Epidermal melanocyte (primary cell): Measurements from ENCODE around the gene NKX1-1.

Experiments
- DNase-seq: peaks from one replicate; pipeline ENCODE4 v3.0.0; 2011; ENCODE audit warnings: low spot score; ENCODE audit not compliant: insufficient read length

NKX1-1 gene

GRCh38 chr4:1361431-1361830 lies 44.8 kb downstream of the NKX1-1 start:
- DNase-seq = no peak

- peak; percentile 83 for DNase-seq
Observed at GRCh38 chr4:1360423-1361283, 45.6 kb downstream of the NKX1-1 start.

- DNase-seq = no peak
Observed at GRCh38 chr4:1359976-1360375, 46.3 kb downstream of the NKX1-1 start.

- no peak for DNase-seq
Observed at GRCh38 chr4:1359144-1359501, 47.1 kb downstream of the NKX1-1 start.

- DNase-seq = no peak
Observed at GRCh38 chr4:1358421-1359143, 47.7 kb downstream of the NKX1-1 start.

GRCh38 chr4:1357356-1358248 lies 48.6 kb downstream of the NKX1-1 start:
- DNase-seq = no peak

GRCh38 chr4:1356181-1356998 lies 49.9 kb downstream of the NKX1-1 start:
- peak; percentile 66 for DNase-seq

- DNase-seq = no peak
Observed at GRCh38 chr4:1355378-1355777, 50.9 kb downstream of the NKX1-1 start.

GRCh38 chr4:1354983-1355275 lies 51.3 kb downstream of the NKX1-1 start:
- DNase-seq = no peak

- DNase-seq = no peak
Observed at GRCh38 chr4:1354136-1354982, 51.9 kb downstream of the NKX1-1 start.

- no peak for DNase-seq
Observed at GRCh38 chr4:1353186-1354055, 52.8 kb downstream of the NKX1-1 start.
